Effector CD8-positive, alpha-beta T cell (primary cell): ENCODE measurements around the gene CARD14.
"Not testable (repeated sequence)": the region's sequence is repeated elsewhere in the genome, so short reads cannot be mapped to it uniquely, and the experiment has no call there.

Experiments used
- DNase-seq: peaks from one replicate; lab custom pipeline; 2025; lab: John Stamatoyannopoulos, UW

CARD14 gene

GRCh38 chr17:80147035-80147822 lies 22.6 kb upstream of the CARD14 start, which contains the start of gene EIF4A3:
Gene EIF4A3 (minus strand): TSS chr17:80147128. CDS start chr17:80146961, 167 bp downstream.
- peak; percentile 98 for DNase-seq

- no peak for DNase-seq
Observed at GRCh38 chr17:80151333-80151732, 18.5 kb upstream of the CARD14 start.

DNA sequence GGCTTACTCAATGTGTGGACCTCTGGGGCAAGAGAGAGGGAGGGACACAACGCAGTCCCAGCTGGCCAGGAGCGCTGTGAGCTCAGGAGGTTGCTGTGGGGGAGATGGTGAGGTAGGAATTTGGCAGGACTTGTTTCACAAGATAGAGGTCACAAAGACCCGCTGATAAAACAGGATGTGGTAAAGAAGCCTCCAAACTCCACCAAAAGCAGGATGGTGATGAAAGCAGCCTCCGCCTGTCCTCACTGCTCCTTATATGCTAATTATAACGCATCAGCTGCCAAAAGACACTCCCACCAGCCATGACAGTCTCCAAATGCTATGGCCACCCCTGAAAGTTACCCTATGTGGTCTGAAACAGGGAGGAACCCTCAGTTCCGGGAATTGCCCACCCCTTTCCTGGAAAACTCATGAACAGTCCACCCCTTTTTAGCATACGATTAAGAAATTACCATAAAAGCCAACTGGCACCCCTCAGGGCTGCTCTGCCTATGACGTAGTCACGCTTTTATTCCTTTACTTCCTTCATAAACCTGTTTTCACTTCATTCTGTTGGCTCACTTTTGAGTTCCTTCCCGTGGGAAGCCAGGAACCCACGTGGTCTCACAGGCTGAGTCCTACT lies 17.6 kb upstream of the CARD14 start:
- no peak for DNase-seq

DNA sequence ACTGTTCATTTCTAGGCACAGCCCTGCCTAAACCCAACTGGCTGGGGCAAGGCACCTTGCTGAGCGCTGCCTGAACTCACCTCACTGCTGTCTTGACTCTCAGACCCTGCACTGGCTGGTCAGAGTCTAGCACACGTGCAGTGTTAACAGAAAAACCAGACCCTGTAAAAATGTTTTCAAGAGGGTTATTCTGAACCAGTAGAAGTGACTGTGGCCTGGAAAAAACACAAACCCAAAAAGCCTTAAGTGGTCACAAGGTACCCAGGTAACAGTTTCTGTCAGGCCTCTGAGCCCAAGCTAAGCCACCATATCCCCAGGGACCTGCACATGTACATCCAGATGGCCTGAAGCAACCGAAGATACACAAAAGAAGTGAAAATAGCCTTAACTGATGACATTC lies 16.8 kb upstream of the CARD14 start:
- no peak for DNase-seq

DNA sequence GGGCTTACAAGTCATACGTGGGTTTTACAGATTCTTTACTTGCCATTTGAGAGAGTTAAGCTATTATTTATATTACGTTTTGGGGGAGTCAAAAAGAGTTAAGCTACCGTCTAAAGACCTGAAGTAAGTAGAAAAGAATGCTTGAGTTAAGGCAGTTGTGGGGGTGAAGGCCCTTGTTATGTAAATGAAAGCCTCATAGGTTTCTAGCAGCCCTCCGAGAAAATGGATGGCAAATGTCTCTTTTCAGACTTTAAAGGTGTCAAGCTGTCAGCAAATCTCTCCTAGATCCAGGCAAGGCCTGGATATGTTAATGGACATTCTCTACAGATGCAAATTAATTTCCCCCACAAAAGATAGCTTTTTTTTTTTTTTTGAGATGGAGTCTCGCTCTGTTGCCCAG lies 15.7 kb upstream of the CARD14 start:
- no peak for DNase-seq

GRCh38 chr17:80155600-80155999 lies 14.2 kb upstream of the CARD14 start:
- not testable (repeated sequence) for DNase-seq

- DNase-seq: no peak
Observed at GRCh38 chr17:80158846-80159245, 11.0 kb upstream of the CARD14 start.

- no peak for DNase-seq
Observed at GRCh38 chr17:80160536-80160935, 9.3 kb upstream of the CARD14 start.

DNA sequence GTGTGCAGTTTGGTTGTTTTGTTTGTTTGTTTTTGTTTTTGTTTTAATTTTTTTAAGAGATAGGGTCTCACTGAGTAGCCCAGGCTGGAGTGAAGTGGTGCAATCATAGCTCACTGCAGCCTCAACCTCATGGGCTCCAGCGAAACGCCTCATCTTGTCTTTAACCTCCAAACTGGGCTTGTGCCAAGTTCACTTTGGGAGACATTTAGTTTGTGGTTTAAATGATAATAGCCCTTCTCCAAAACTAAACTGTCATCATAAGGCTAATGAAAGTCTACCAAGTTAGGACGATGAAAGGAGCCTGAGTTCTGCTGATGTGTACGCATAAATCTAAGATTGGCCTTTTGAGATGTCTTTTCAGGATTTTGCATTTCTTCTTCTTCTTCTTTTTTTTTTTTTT lies 6.5 kb upstream of the CARD14 start:
- DNase-seq: no peak

GRCh38 chr17:80164185-80164584 lies 5.6 kb upstream of the CARD14 start:
- no peak for DNase-seq

DNA sequence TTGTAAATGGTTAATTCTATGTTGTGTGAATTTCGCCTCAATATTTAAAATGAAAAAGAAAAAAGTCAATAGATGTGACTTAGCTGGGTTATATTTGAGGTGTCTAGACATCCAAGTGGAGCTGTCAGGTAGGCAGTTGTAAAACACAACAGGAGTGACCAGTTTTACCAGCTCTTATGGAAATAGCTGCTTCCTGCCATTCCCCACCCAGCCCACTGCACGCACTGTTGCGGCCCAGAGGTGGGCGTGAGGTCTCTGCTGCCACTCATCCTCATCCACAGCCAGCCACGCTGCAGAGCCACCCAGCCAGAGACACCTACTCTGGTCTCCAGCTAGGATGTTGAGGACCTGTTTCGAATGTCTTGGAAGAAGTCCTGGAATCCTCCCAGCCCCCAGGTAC lies 3.4 kb upstream of the CARD14 start:
- DNase-seq: no peak

GRCh38 chr17:80168371-80168770 lies 1.5 kb upstream of the CARD14 start:
- DNase-seq: no peak

DNA sequence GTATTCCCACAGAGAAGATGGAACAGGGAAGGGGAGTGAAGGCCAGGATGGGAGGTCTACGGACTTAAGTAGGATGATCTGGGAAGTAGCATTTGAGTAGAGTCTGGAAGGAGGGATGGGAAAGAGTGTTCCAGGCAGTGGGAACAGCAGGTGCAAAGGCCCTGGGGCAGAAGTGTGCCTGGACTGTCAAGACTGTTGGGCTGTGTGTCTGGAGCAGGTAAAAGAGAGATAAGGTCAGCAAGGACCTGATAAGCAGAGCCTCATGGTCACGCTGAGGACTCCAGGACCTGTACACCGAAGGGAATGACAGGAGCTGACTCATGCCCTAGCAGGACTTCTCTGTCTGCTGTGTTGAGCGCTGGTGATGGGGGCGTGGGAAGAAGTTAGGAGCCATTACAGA lies 723 bp upstream of the CARD14 start:
- no peak for DNase-seq

GRCh38 chr17:80171681-80172080 lies 1.9 kb downstream of the CARD14 start:
- DNase-seq: no peak

DNA sequence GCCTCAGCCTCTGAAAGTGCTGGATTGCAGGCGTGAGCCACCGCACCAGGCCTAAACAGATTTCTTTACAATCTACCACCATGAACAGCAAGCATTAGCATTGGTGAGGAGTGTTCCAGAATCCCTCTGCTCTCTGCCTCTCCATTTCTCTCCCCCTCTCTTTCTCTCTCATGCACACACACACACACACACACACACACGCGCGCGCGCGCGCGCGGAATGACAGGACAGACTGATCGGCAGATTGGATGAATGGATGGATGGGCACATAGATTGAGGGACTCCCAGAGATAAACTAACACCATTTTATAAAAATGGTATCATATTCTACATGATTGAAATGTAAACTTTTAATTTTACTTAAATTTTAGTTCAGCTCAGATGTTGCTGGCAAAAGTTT lies 3.3 kb downstream of the CARD14 start:
- no peak for DNase-seq

GRCh38 chr17:80173916-80174315 lies 4.1 kb downstream of the CARD14 start:
- DNase-seq: no peak

- DNase-seq: no peak
Observed at GRCh38 chr17:80176757-80177156, 6.9 kb downstream of the CARD14 start.

DNA sequence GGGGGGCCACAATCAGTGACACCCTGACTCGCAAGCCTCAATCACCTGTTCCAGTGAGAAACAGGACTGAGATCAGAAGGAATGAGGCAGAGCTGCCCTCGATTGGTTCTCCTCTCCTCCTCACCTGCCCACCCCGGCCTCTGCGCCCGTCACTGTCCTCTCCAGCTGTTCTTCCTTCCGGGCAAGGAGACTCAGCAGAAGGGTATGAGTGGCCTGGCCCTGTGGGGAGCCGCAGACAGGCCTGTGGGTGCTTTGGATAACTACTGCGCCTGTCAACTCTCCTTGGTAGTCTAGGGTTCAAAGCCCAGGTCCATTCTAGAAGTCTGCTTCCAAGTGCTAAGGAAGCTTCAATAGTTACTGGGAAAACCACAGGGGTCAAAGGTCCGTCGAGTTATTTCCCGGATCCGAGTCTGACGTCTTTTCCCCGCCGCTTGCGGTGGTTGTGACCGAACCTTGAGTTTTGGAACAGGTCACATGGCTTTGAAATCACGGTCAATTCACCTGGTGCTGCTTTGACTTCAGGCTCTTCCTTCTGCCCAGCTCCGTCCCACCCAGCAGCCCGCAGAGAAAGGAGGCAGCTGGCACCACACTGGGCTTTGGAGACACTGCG lies 8.3 kb downstream of the CARD14 start:
- DNase-seq: no peak

GRCh38 chr17:80180192-80180591 lies 10.4 kb downstream of the CARD14 start:
- DNase-seq: no peak

- DNase-seq: no peak
Observed at GRCh38 chr17:80181431-80181830, 11.6 kb downstream of the CARD14 start.

DNA sequence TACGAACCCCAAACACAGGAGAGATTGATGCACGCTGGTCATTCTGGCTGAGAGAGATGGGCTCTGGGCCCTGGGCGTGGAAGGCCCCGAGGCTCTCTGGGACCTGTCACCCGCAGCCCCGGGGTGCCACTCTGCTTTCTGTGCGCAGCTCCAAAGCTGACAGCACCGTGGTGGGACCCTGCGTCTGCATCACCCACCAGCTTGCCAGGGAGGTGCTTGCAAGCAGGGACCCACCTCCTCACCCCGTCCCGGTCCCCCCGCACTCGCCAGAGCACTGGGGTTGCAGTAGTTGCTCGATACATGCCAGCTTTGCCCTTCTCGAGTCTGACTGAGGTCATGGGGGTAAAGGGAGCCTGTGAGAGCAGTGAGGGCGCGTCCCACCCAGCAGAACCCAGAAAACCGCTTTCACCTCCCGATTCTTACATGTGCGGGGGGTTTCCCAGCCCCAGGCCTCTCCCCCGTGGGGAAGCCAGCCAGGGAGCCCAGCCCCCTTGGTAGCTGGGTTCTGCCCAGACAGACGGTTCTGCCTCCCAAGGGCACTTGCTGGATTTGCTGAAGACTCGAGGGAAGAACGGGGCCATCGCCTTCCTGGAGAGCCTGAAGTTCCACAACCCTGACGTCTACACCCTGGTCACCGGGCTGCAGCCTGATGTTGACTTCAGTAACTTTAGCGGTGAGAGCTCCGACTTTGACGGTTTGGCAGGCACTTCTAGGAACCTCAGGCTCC lies 12.5 kb downstream of the CARD14 start:
- DNase-seq: no peak

DNA sequence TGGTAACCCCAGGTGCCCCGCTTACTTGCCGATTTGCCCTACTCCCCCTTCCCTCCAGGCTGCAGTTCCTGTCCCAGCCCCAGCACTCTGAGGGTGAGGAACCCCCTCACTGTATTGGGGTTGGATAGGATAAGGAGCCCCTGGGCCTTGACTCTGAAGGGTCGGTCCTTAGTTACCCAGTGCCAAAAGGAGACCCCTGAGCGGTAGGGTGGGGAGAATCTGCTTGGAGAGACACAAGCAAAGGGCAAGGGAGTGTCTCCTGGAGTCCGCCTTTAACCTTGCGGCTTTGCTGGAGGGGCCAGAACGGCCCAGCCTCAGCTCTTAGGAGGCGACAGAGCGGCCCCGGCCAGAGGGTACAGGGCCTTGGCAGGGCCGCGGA lies 13.0 kb downstream of the CARD14 start:
- DNase-seq: no peak
